IPS DF 6.9 (cell line): ENCODE results near the gene APBA1.

Source experiments
- DNase-seq: peaks from one replicate; pipeline ENCODE4 v3.0.0-alpha.2; 2013; ENCODE audit warnings: low read depth, low spot score
- H3K27ac ChIP-seq: one replicate; pipeline ENCODE4 v1.5.1; 2013; ENCODE audit warnings: low read length, control low read depth
- H3K27me3 ChIP-seq: 2 replicates; pipeline ENCODE4 v1.6.1; 2013; ENCODE audit warnings: mild to moderate bottlenecking, low read length; ENCODE audit not compliant: control insufficient read depth, insufficient read depth
- H3K36me3 ChIP-seq: 2 replicates; pipeline ENCODE4 v1.6.1; 2013; ENCODE audit warnings: low read length; ENCODE audit not compliant: control insufficient read depth, insufficient read depth
- H3K4me1 ChIP-seq: 2 replicates; pipeline ENCODE4 v1.6.1; 2013; ENCODE audit warnings: low read length; ENCODE audit not compliant: control insufficient read depth, insufficient read depth
- H3K4me3 ChIP-seq: 2 replicates; pipeline ENCODE4 v1.5.1; 2013; ENCODE audit warnings: mild to moderate bottlenecking, low read length
- H3K9me3 ChIP-seq: 2 replicates; pipeline ENCODE4 v1.6.1; 2013; ENCODE audit warnings: low read length, inconsistent platforms; ENCODE audit not compliant: control insufficient read depth, insufficient read depth
- WGBS: extraction: QIAGEN DNeasy Blood & Tissue Kit; methylation state at CpG from one replicate; pipeline ENCODE4 v1.1.7; 2013; ENCODE audit warnings: mixed read lengths, missing lambda C conversion rate; ENCODE audit not compliant: insufficient read length, insufficient coverage; 5-methylcytosine and 5-hydroxymethylcytosine counted together

APBA1 gene

GRCh38 chr9:69678843-69679538 is 6.8 kb upstream of the APBA1 start:
- DNase-seq: no peak
- H3K4me3 ChIP-seq: no peak overlapping the region
- no peak overlapping the region for H3K27ac ChIP-seq
- no peaks in the 10 kb centered on the region for H3K4me1 ChIP-seq
- no peaks in the 10 kb centered on the region for H3K27me3 ChIP-seq
- H3K36me3 ChIP-seq: no peaks in the 10 kb centered on the region
- WGBS: no CpG with 5 or more reads among the region's 4 CpGs
- no peaks in the 10 kb centered on the region for H3K9me3 ChIP-seq

- no peaks in the 10 kb centered on the region for H3K36me3 ChIP-seq
- no peaks in the 10 kb centered on the region for H3K27me3 ChIP-seq
- 100% methylated on average over 1 of the region's 5 CpGs for WGBS
Observed at GRCh38 chr9:69677931-69678330, 5.8 kb upstream of the APBA1 start.

GRCh38 chr9:69675563-69675962 is 3.4 kb upstream of the APBA1 start:
- no peak overlapping the region for H3K4me3 ChIP-seq
- WGBS: no CpG with 5 or more reads among the region's 3 CpGs
- no peak for DNase-seq
- no peaks in the 10 kb centered on the region for H3K9me3 ChIP-seq
- peaks cover 6% of the 10 kb centered on the region for H3K27me3 ChIP-seq
- no peak overlapping the region for H3K27ac ChIP-seq
- no peaks in the 10 kb centered on the region for H3K4me1 ChIP-seq
- H3K36me3 ChIP-seq: no peaks in the 10 kb centered on the region

More at GRCh38 chr9:69677931-69678330, 5.8 kb upstream of the APBA1 start:
- H3K4me3 ChIP-seq: no peak overlapping the region
- no peaks in the 10 kb centered on the region for H3K9me3 ChIP-seq
- no peaks in the 10 kb centered on the region for H3K4me1 ChIP-seq
- H3K27ac ChIP-seq: no peak overlapping the region
- no peak for DNase-seq

GRCh38 chr9:69674716-69675438 is 2.7 kb upstream of the APBA1 start:
- H3K27me3 ChIP-seq: peaks cover 6% of the 10 kb centered on the region
- H3K4me3 ChIP-seq: no peak overlapping the region
- no peaks in the 10 kb centered on the region for H3K9me3 ChIP-seq
- WGBS: no CpG with 5 or more reads among the region's 3 CpGs
- H3K27ac ChIP-seq: no peak overlapping the region
- no peaks in the 10 kb centered on the region for H3K4me1 ChIP-seq
- DNase-seq: no peak
- no peaks in the 10 kb centered on the region for H3K36me3 ChIP-seq

GRCh38 chr9:69674112-69674685 is 2.0 kb upstream of the APBA1 start:
- no peaks in the 10 kb centered on the region for H3K9me3 ChIP-seq
- peaks cover 6% of the 10 kb centered on the region for H3K27me3 ChIP-seq
- no peaks in the 10 kb centered on the region for H3K36me3 ChIP-seq
- H3K4me3 ChIP-seq: no peak overlapping the region
- WGBS: no CpG with 5 or more reads among the region's 11 CpGs
- no peaks in the 10 kb centered on the region for H3K4me1 ChIP-seq
- DNase-seq: no peak
- H3K27ac ChIP-seq: no peak overlapping the region

GRCh38 chr9:69673311-69673640 is 1.1 kb upstream of the APBA1 start:
- Histone ChIP-seq H3K36me3 (no peaks in the 10 kb centered on the region), H3K27ac (no peak overlapping the region), H3K9me3 (no peaks in the 10 kb centered on the region), H3K4me1 (no peaks in the 10 kb centered on the region), H3K27me3 (peaks cover 6% of the 10 kb centered on the region), H3K4me3 (peak overlapping the region; percentile 2; the same call in 1 of the 2 replicates)
- no peak for DNase-seq
- WGBS: no CpG with 5 or more reads among the region's 6 CpGs

- H3K4me1 ChIP-seq: peaks cover under 1% of the 10 kb centered on the region; the same call in 1 of the 2 replicates
- peak; percentile 75 for DNase-seq
- H3K27me3 ChIP-seq: peaks cover 6% of the 10 kb centered on the region
- H3K4me3 ChIP-seq: peak overlapping the region; percentile 52; the same call in 1 of the 2 replicates
- no peaks in the 10 kb centered on the region for H3K9me3 ChIP-seq
- no peaks in the 10 kb centered on the region for H3K36me3 ChIP-seq
- WGBS: no CpG with 5 or more reads among the region's 60 CpGs
- H3K27ac ChIP-seq: no peak overlapping the region
Observed at GRCh38 chr9:69672596-69673310, 582 bp upstream of the APBA1 start.

- no peaks in the 10 kb centered on the region for H3K9me3 ChIP-seq
- H3K4me3 ChIP-seq: peak overlapping the region; percentile 52; the same call in 1 of the 2 replicates
- H3K27me3 ChIP-seq: peaks cover 6% of the 10 kb centered on the region
- WGBS: no CpG with 5 or more reads among the region's 15 CpGs
- DNase-seq: no peak
- H3K27ac ChIP-seq: no peak overlapping the region
- H3K36me3 ChIP-seq: no peaks in the 10 kb centered on the region
- H3K4me1 ChIP-seq: peaks cover 2% of the 10 kb centered on the region
Observed at GRCh38 chr9:69671311-69671878, 776 bp downstream of the APBA1 start.

- Histone ChIP-seq H3K4me1 (peaks cover 2% of the 10 kb centered on the region), H3K27me3 (peaks cover 6% of the 10 kb centered on the region), H3K27ac (no peak overlapping the region), H3K9me3 (no peaks in the 10 kb centered on the region), H3K4me3 (no peak overlapping the region), H3K36me3 (no peaks in the 10 kb centered on the region)
- DNase-seq: no peak
- no CpG with 5 or more reads among the region's 1 CpG for WGBS
Observed at GRCh38 chr9:69667306-69667705, 4.9 kb downstream of the APBA1 start.

- H3K4me3 ChIP-seq: no peak overlapping the region
- DNase-seq: no peak
- no peaks in the 10 kb centered on the region for H3K36me3 ChIP-seq
- no peaks in the 10 kb centered on the region for H3K4me1 ChIP-seq
- WGBS: no CpG with 5 or more reads among the region's 2 CpGs
- H3K9me3 ChIP-seq: no peaks in the 10 kb centered on the region
- H3K27ac ChIP-seq: no peak overlapping the region
- no peaks in the 10 kb centered on the region for H3K27me3 ChIP-seq
Observed at GRCh38 chr9:69660304-69660703, 11.9 kb downstream of the APBA1 start.
